Tibial nerve (tissue), 4 donors: Measurements from ENCODE around the gene NEUROD2. TPM values are rescaled to one million over a fixed set of nuclear protein-coding genes. Genes with fewer than 3 reads are reported as not detected.
A peak's percentile ranks its signal among the peaks of the same experiment; 100 is the strongest.

Experiments
- DNase-seq, 2 donors: peaks; one replicate each; pipeline ENCODE4 v3.0.0-alpha.2; 2019; ENCODE audit warnings: low spot score in 2 of 2
- H3K27ac ChIP-seq, 4 donors: fragments of 200-600 bp; sonication (generic) in 3 of 4; one replicate each; pipeline ENCODE4 v1.5.1; 2017 to 2019; ENCODE audit warnings: mild to moderate bottlenecking in 1 of 4
- H3K27me3 ChIP-seq, 2 donors: fragments of 200-600 bp; sonication (generic) in 1 of 2; one replicate each; pipeline versions ENCODE4 v1.5.1 to v1.6.0; 2017 to 2019
- H3K36me3 ChIP-seq, 3 donors: fragments of 200-600 bp; sonication (generic); one replicate each; pipeline ENCODE4 v1.5.1; 2018 to 2019
- H3K4me1 ChIP-seq, 4 donors: fragments of 200-600 bp; sonication (generic) in 3 of 4; one replicate each; pipeline ENCODE4 v1.5.1; 2017 to 2019
- H3K4me3 ChIP-seq, 4 donors: fragments of 200-600 bp; sonication (generic) in 3 of 4; one replicate each; pipeline ENCODE4 v1.5.1; 2017 to 2019; ENCODE audit warnings: mild to moderate bottlenecking in 1 of 4, moderate library complexity in 1 of 4
- H3K9me3 ChIP-seq, 4 donors: fragments of 200-600 bp; sonication (generic) in 3 of 4; one replicate each; pipeline ENCODE4 v1.5.1; 2017 to 2019
- EP300 ChIP-seq, 2 donors: sonication (generic); formaldehyde crosslinking; IDR thresholded peaks; one replicate each; pipeline ENCODE4 v1.6.1; 2017; ENCODE audit warnings: antibody characterized with exemption in 2 of 2, mild to moderate bottlenecking in 1 of 2
- POLR2A ChIP-seq, 2 donors: fragments of 450-650 bp; IDR thresholded peaks; one replicate each; pipeline ENCODE4 v1.6.1; 2017; ENCODE audit warnings: antibody characterized with exemption in 2 of 2, mild to moderate bottlenecking in 2 of 2, moderate library complexity in 2 of 2
- WGBS, 2 donors: methylation state at CpG; one replicate each; pipeline ENCODE4 v1.1.5; 2018; 5-methylcytosine and 5-hydroxymethylcytosine counted together
- total RNA-seq, 4 donors: library from RNA; depleted of rRNA; stranded (reverse); fragments of >200 nt; gene quantifications; one replicate each; pipeline ENCODE4 v1.1.0, GENCODE V29; 2016
- TF ChIP-seq, protein P1 (sequence below), 5 experiments: fragments of 200-600 bp in 3 of 5; fragments of 450-650 bp in 2 of 5; sonication (generic) in 3 of 5; IDR thresholded peaks; one replicate each; pipeline ENCODE4 v1.5.1; 2016 to 2019; ENCODE audit warnings: antibody characterized with exemption in 5 of 5, mild to moderate bottlenecking in 3 of 5, moderate library complexity in 2 of 5

Gene NEUROD2
- not detected for total RNA-seq

DNA sequence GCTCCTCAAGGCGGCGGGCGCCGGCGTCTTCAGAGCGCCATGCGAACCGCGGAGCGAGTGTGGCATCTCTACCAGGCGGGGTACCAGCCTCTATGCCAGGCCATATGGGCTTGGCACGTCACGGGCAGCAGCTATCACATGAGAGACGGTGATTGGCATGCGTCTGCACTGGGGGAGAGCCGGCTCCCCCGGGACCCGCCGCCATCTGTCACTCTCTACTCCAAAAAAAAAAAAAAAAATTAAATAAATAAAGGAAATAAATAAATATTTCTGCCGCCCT, at the start of gene NEUROD2:
Gene NEUROD2, minus strand, starts transcription at position 70 of the 280 bp plus-strand sequence. CDS start 1,321 bp downstream, outside the sequence.
- peaks cover 10 to 94% of the 10 kb centered on the region in 2 donors for H3K27me3 ChIP-seq
- WGBS, 2 donors = 2 to 10% methylated on average over 18 to 19 of the region's 20 CpGs
- no peak within 1 kb of the TSS for H3K27ac ChIP-seq
- TF ChIP-seq, protein P1, sequence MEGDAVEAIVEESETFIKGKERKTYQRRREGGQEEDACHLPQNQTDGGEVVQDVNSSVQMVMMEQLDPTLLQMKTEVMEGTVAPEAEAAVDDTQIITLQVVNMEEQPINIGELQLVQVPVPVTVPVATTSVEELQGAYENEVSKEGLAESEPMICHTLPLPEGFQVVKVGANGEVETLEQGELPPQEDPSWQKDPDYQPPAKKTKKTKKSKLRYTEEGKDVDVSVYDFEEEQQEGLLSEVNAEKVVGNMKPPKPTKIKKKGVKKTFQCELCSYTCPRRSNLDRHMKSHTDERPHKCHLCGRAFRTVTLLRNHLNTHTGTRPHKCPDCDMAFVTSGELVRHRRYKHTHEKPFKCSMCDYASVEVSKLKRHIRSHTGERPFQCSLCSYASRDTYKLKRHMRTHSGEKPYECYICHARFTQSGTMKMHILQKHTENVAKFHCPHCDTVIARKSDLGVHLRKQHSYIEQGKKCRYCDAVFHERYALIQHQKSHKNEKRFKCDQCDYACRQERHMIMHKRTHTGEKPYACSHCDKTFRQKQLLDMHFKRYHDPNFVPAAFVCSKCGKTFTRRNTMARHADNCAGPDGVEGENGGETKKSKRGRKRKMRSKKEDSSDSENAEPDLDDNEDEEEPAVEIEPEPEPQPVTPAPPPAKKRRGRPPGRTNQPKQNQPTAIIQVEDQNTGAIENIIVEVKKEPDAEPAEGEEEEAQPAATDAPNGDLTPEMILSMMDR (IDR thresholded peaks at IDR 0.05) = no peak
- TF ChIP-seq POLR2A (IDR thresholded peaks at IDR 0.05) (no peak), EP300 (IDR thresholded peaks at IDR 0.05) (no peak)
- peak within 1 kb of the TSS in 1 of 4 donors; percentile 25 for H3K4me3 ChIP-seq
- H3K36me3 ChIP-seq = no peaks in the 10 kb centered on the region
- DNase-seq = no peak
- peaks cover 0 to 47% (median 19%) of the 10 kb centered on the region in 4 donors for H3K4me1 ChIP-seq
- H3K9me3 ChIP-seq = no peaks in the 10 kb centered on the region

DNA sequence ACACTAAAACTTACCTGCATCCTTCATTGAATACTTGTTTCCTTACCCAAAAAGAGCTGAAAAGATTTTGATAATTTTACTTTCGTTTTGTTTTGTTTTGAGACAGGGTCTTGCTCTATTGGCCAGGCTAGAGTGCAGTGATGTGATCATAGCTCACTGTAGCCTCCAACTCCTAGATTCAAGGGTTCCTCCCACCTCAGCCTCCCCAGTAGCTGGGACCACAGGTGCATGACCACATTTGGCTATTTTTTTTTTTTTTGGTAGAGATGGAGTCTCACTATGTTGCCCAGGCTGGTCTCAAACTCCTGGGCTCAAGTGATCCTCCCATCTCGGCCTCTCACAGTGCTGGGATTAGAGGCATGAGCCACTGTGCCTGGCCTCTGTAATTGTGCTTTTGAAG, 47.4 kb upstream of the NEUROD2 start:
- 72 to 73% methylated on average over 2 of the region's 2 CpGs for WGBS, 2 donors
- H3K36me3 ChIP-seq = peaks cover 0 to 46% (median 10%) of the 10 kb centered on the region in 3 donors
- H3K4me1 ChIP-seq = peaks cover 0 to 70% (median 37%) of the 10 kb centered on the region in 4 donors

DNA sequence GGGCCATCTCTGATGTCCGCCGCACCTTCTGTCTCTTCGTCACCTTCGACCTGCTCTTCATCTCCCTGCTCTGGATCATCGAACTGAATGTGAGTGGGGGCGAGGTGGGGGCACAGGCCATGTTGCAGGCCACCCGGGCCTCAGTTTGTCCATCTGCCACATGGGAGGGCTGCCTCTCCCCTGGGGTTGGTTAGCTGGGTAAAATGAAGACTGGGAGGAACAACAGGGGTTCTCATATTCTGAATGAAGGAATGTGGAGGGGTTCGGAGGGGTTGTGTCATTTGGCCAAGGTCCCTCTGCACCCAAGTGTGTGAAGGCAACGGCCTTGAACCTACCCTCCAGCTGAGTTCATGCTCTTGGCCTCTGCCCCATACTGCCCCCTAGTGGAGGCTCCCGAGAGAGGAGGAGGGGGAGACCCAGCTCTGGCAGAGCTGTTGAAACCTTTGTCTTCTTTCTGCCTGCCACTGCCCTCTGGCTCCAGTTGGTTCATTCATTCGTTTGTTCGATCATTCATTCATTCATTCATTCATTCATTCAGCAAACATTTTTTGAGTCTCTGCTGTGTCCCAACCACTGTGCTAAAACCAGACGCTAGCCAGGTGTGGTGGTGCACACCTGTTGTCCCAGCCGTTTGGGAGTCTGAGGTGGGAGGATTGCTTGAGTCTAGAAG, 46.1 kb upstream of the NEUROD2 start:
- DNase-seq = peak; percentile 59 to 60
- Histone ChIP-seq H3K36me3 (peaks cover 0 to 34% (median 10%) of the 10 kb centered on the region in 3 donors), H3K4me3 (peak overlapping the region; percentile 5 to 40 (median 18)), H3K9me3 (no peaks in the 10 kb centered on the region), H3K4me1 (peaks cover 0 to 57% (median 24%) of the 10 kb centered on the region in 4 donors), H3K27ac (peak overlapping the region; percentile 80 to 94 (median 88)), H3K27me3 (no peaks in the 10 kb centered on the region)
- WGBS, 2 donors = 53 to 54% methylated on average over 14 of the region's 14 CpGs
- TF ChIP-seq, protein P1 (IDR thresholded peaks at IDR 0.05) = peak; percentile 72 to 88 (median 73)
- TF ChIP-seq EP300 (IDR thresholded peaks at IDR 0.05) (no peak), POLR2A (IDR thresholded peaks at IDR 0.05) (no peak)

More for the DNA sequence above, 47.4 kb upstream of the NEUROD2 start:
- H3K27ac ChIP-seq = peak overlapping the region in 2 of 4 donors; percentile 93 to 94
- TF ChIP-seq POLR2A (IDR thresholded peaks at IDR 0.05) (no peak), EP300 (IDR thresholded peaks at IDR 0.05) (no peak)
- TF ChIP-seq, protein P1 (IDR thresholded peaks at IDR 0.05) = no peak
- H3K9me3 ChIP-seq = no peaks in the 10 kb centered on the region
- DNase-seq = no peak
- no peaks in the 10 kb centered on the region for H3K27me3 ChIP-seq
- H3K4me3 ChIP-seq = peak overlapping the region in 1 of 4 donors; percentile 5

DNA sequence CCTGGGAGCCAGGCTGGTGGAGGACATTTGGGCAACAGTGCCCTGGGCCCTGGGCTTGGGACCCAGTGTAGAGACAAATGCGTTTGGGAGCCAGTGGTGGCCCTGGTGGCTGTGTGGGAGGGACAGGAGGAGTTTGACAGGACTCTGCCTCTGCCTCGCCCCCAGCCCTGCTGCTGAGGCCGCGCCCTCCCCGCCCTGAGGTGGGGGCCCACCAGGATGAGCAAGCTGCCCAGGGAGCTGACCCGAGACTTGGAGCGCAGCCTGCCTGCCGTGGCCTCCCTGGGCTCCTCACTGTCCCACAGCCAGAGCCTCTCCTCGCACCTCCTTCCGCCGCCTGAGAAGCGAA, 45.6 kb upstream of the NEUROD2 start:
- no peak for DNase-seq
- H3K27me3 ChIP-seq = no peaks in the 10 kb centered on the region
- H3K4me3 ChIP-seq = peak overlapping the region; percentile 5 to 40 (median 18)
- H3K4me1 ChIP-seq = peaks cover 0 to 53% (median 22%) of the 10 kb centered on the region in 4 donors
- no peak for TF ChIP-seq EP300 (IDR thresholded peaks at IDR 0.05)
- TF ChIP-seq POLR2A (IDR thresholded peaks at IDR 0.05) = no peak
- TF ChIP-seq, protein P1 (IDR thresholded peaks at IDR 0.05) = no peak
- WGBS, 2 donors = 54 to 77% methylated on average over 12 of the region's 12 CpGs
- H3K9me3 ChIP-seq = no peaks in the 10 kb centered on the region
- H3K27ac ChIP-seq = peak overlapping the region; percentile 80 to 94 (median 88)
- H3K36me3 ChIP-seq = peaks cover 0 to 29% (median 7%) of the 10 kb centered on the region in 3 donors

DNA sequence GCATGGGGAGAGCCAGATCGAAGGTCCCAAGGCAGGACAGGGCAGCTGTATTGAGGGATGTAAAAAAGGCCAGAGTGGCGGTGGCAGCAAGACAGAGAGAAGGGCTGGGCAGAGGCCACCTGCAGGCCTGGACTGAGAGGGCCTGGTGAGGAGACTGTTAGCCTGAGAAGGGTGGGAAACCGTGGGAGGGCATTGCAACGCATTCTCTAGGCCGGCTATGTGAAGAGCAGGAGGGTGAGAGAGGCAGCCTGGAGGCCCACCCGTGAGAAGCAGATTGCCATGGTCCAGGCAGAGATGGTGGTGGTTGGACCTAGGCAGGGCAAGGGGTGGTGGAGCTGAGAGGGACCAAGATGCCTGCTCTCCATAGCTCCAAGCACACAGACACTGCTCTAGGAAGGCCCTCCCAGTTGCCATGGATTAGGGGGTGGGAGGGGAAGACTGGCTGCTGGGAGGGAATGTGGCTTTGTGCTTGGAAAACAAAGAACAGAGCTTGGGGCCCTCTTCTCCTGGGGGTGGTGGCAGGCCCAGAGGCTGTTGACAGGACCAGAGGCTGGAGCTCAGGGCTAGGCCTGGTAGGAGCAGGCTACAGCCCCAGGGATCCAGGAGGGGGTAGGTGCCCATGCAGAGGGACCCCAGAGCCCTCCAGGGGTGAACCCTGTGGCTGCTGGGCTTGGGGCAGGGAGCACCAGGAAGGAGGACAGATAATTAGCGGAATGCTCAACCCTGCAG, 45.0 kb upstream of the NEUROD2 start:
- TF ChIP-seq POLR2A (IDR thresholded peaks at IDR 0.05) = peak in 1 of 2 donors; percentile 62
- TF ChIP-seq, protein P1 (IDR thresholded peaks at IDR 0.05) = no peak
- TF ChIP-seq EP300 (IDR thresholded peaks at IDR 0.05) = peak in 1 of 2 donors; percentile 79
- peak overlapping the region in 3 of 4 donors; percentile 5 to 40 (median 11) for H3K4me3 ChIP-seq
- peak overlapping the region; percentile 80 to 94 (median 88) for H3K27ac ChIP-seq
- peaks cover 0 to 24% (median 3%) of the 10 kb centered on the region in 3 donors for H3K36me3 ChIP-seq
- WGBS, 2 donors = 45% methylated on average over 7 of the region's 7 CpGs
- H3K27me3 ChIP-seq = no peaks in the 10 kb centered on the region
- peaks cover 0 to 52% (median 22%) of the 10 kb centered on the region in 4 donors for H3K4me1 ChIP-seq
- DNase-seq = no peak
- H3K9me3 ChIP-seq = no peaks in the 10 kb centered on the region
